Activated CD8-positive, alpha-beta T cell treated with anti-CD3 and anti-CD28 coated beads, Interleukin-2, amount 10 ng/mL, durations not matched to agents 7 days and 5 days (primary cell): ENCODE measurements around the gene KRT15. TPM values are rescaled to one million over a fixed set of nuclear protein-coding genes. Genes with fewer than 3 reads are reported as not detected.

Source experiments
- ATAC-seq: fragments of 150-1000 bp; cut with Tn5 transposase; one replicate; pipeline ENCODE4 v1.10.0; 2021; ENCODE audit warnings: moderate library complexity
- CTCF ChIA-PET: fragments of 350-600 bp; sonication (Branson Sonifier 250); formaldehyde crosslinking; loops from one replicate; lab custom pipeline; 2021; ENCODE audit warnings: antibody characterized with exemption; lab: Charles Lee
- POLR2A ChIA-PET: fragments of 350-600 bp; sonication (Branson Sonifier 250); formaldehyde crosslinking; loops from one replicate; lab custom pipeline; 2021; ENCODE audit warnings: antibody characterized with exemption; lab: Charles Lee
- DNase-seq: peaks from one replicate; pipeline ENCODE4 v3.0.0-alpha.2; 2020
- H3K27ac Mint-ChIP-seq: one replicate; pipeline ENCODE4 v1.8.0; 2021; ENCODE audit warnings: mild to moderate bottlenecking, mixed read lengths
- H3K27me3 Mint-ChIP-seq: one replicate; pipeline ENCODE4 v1.8.0; 2021; ENCODE audit warnings: low read depth, mixed read lengths
- H3K36me3 Mint-ChIP-seq: one replicate; pipeline ENCODE4 v1.8.0; 2021; ENCODE audit warnings: low read depth, mixed read lengths
- H3K4me1 Mint-ChIP-seq: one replicate; pipeline ENCODE4 v1.8.0; 2021; ENCODE audit warnings: low read depth, mixed read lengths
- H3K4me3 Mint-ChIP-seq: one replicate; pipeline ENCODE4 v1.8.0; 2021; ENCODE audit warnings: mild to moderate bottlenecking, mixed read lengths
- H3K9me3 Mint-ChIP-seq: one replicate; pipeline ENCODE4 v1.8.0; 2022; ENCODE audit warnings: mixed read lengths; ENCODE audit not compliant: insufficient read depth
- total RNA-seq, 2 experiments: library from RNA; stranded (reverse); gene quantifications; one replicate each; pipeline ENCODE4 v1.2.3, GENCODE V29; 2021

Gene KRT15
- total RNA-seq, 2 experiments from 2014 or later, result not detected

- POLR2A ChIA-PET, result interaction anchor here (0.6 kb wide), 1 partner anchor 445 kb away, joined by 3 read pairs; no protein-coding TSS in a partner anchor
- Mint-ChIP-seq H3K9me3 (no peaks in the 10 kb centered on the region), H3K27me3 (peaks cover 3% of the 10 kb centered on the region), H3K4me1 (no peaks in the 10 kb centered on the region), H3K4me3 (no peak overlapping the region), H3K36me3 (no peaks in the 10 kb centered on the region), H3K27ac (no peak overlapping the region)
- no peak for ATAC-seq
- no peak for DNase-seq
- CTCF ChIA-PET, result interaction anchor here (0.8 to 1.4 kb wide), 2 partner anchors 65 to 582 kb away, joined by 3 to 4 read pairs; no protein-coding TSS in a partner anchor
Observed at GRCh38 chr17:41483991-41484826, 34.5 kb downstream of the KRT15 start.

- no peak overlapping the region for H3K27ac Mint-ChIP-seq
- ChIA-PET CTCF (interaction anchor here (0.8 to 1.4 kb wide), 2 partner anchors 66 to 582 kb away, joined by 3 to 4 read pairs; no protein-coding TSS in a partner anchor), POLR2A (no interaction called here)
Observed at GRCh38 chr17:41483531-41483930, 35.2 kb downstream of the KRT15 start.

GRCh38 chr17:41481036-41481435 lies 37.7 kb downstream of the KRT15 start, which contains the start of gene KRT35:
TSS of gene KRT35 (minus strand) at chr17:41481151. CDS start at chr17:41481097, 54 bp downstream.
- H3K27ac Mint-ChIP-seq, result no peak within 1 kb of the TSS
- CTCF ChIA-PET, result interaction anchor here (1.4 kb wide), 1 partner anchor 182 kb away, joined by 3 read pairs; no protein-coding TSS in a partner anchor
- DNase-seq, result no peak
- no peaks in the 10 kb centered on the region for H3K9me3 Mint-ChIP-seq
- H3K27me3 Mint-ChIP-seq, result peaks cover 3% of the 10 kb centered on the region
- H3K4me1 Mint-ChIP-seq, result no peaks in the 10 kb centered on the region
- POLR2A ChIA-PET, result no interaction called here
- ATAC-seq, result no peak
- H3K4me3 Mint-ChIP-seq, result no peak within 1 kb of the TSS
- H3K36me3 Mint-ChIP-seq, result no peaks in the 10 kb centered on the region

More at GRCh38 chr17:41483531-41483930, 35.2 kb downstream of the KRT15 start:
- Mint-ChIP-seq H3K4me1 (no peaks in the 10 kb centered on the region), H3K27me3 (peaks cover 3% of the 10 kb centered on the region), H3K4me3 (no peak overlapping the region), H3K36me3 (no peaks in the 10 kb centered on the region), H3K9me3 (no peaks in the 10 kb centered on the region)
- ATAC-seq (no peak), DNase-seq (no peak)

- Mint-ChIP-seq H3K4me3 (no peak overlapping the region), H3K9me3 (no peaks in the 10 kb centered on the region), H3K36me3 (no peaks in the 10 kb centered on the region), H3K27me3 (peaks cover 3% of the 10 kb centered on the region), H3K4me1 (no peaks in the 10 kb centered on the region), H3K27ac (no peak overlapping the region)
- DNase-seq (no peak), ATAC-seq (no peak)
- ChIA-PET CTCF (no interaction called here), POLR2A (no interaction called here)
Observed at GRCh38 chr17:41480581-41480980, 38.1 kb downstream of the KRT15 start.

GRCh38 chr17:41480136-41480535 lies 38.6 kb downstream of the KRT15 start:
- Mint-ChIP-seq H3K4me1 (no peaks in the 10 kb centered on the region), H3K27ac (no peak overlapping the region), H3K27me3 (peaks cover 3% of the 10 kb centered on the region), H3K4me3 (no peak overlapping the region), H3K9me3 (no peaks in the 10 kb centered on the region), H3K36me3 (no peaks in the 10 kb centered on the region)
- POLR2A ChIA-PET, result no interaction called here
- ATAC-seq (no peak), DNase-seq (no peak)
- CTCF ChIA-PET, result no interaction called here

GRCh38 chr17:41478237-41478636 lies 40.5 kb downstream of the KRT15 start:
- ChIA-PET CTCF (interaction anchor here (0.7 kb wide), 1 partner anchor 18 kb away, joined by 3 read pairs; no protein-coding TSS in a partner anchor), POLR2A (no interaction called here)
- no peaks in the 10 kb centered on the region for H3K36me3 Mint-ChIP-seq

GRCh38 chr17:41476866-41477815 lies 41.5 kb downstream of the KRT15 start:
- Mint-ChIP-seq H3K36me3 (no peaks in the 10 kb centered on the region), H3K27me3 (peaks cover 2% of the 10 kb centered on the region), H3K9me3 (no peaks in the 10 kb centered on the region), H3K4me1 (no peaks in the 10 kb centered on the region), H3K27ac (no peak overlapping the region), H3K4me3 (no peak overlapping the region)
- POLR2A ChIA-PET, result no interaction called here
- ATAC-seq, result no peak
- CTCF ChIA-PET, result interaction anchor here (0.7 kb wide), 1 partner anchor 19 kb away, joined by 3 read pairs; no protein-coding TSS in a partner anchor
- DNase-seq, result no peak

More at GRCh38 chr17:41478237-41478636, 40.5 kb downstream of the KRT15 start:
- Mint-ChIP-seq H3K27me3 (no peaks in the 10 kb centered on the region), H3K9me3 (no peaks in the 10 kb centered on the region), H3K4me3 (no peak overlapping the region), H3K4me1 (no peaks in the 10 kb centered on the region), H3K27ac (no peak overlapping the region)
- no peak for DNase-seq
- no peak for ATAC-seq

GRCh38 chr17:41475421-41475820 lies 43.3 kb downstream of the KRT15 start:
- H3K36me3 Mint-ChIP-seq, result no peaks in the 10 kb centered on the region
- H3K4me3 Mint-ChIP-seq, result no peak overlapping the region
- ChIA-PET CTCF (interaction anchor here (1.6 kb wide), 1 partner anchor 74 kb away, joined by 6 read pairs; no protein-coding TSS in a partner anchor), POLR2A (no interaction called here)
- no peaks in the 10 kb centered on the region for H3K4me1 Mint-ChIP-seq
- peaks cover 7% of the 10 kb centered on the region for H3K27me3 Mint-ChIP-seq
- no peaks in the 10 kb centered on the region for H3K9me3 Mint-ChIP-seq
- H3K27ac Mint-ChIP-seq, result no peak overlapping the region
- no peak for ATAC-seq
- DNase-seq, result no peak

GRCh38 chr17:41474863-41475262 lies 43.8 kb downstream of the KRT15 start:
- no peak overlapping the region for H3K27ac Mint-ChIP-seq
- H3K27me3 Mint-ChIP-seq, result peaks cover 7% of the 10 kb centered on the region
- H3K4me1 Mint-ChIP-seq, result no peaks in the 10 kb centered on the region
- no peaks in the 10 kb centered on the region for H3K9me3 Mint-ChIP-seq
- no peak for DNase-seq
- H3K4me3 Mint-ChIP-seq, result no peak overlapping the region
- ChIA-PET POLR2A (no interaction called here), CTCF (interaction anchor here (1.6 kb wide), 1 partner anchor 74 kb away, joined by 6 read pairs; no protein-coding TSS in a partner anchor)
- ATAC-seq, result no peak
- H3K36me3 Mint-ChIP-seq, result no peaks in the 10 kb centered on the region

GRCh38 chr17:41468346-41468745 lies 50.3 kb downstream of the KRT15 start:
- no peak for ATAC-seq
- no peak overlapping the region for H3K27ac Mint-ChIP-seq
- DNase-seq, result no peak
- no peaks in the 10 kb centered on the region for H3K36me3 Mint-ChIP-seq
- H3K4me3 Mint-ChIP-seq, result no peak overlapping the region
- CTCF ChIA-PET, result no interaction called here
- no peaks in the 10 kb centered on the region for H3K4me1 Mint-ChIP-seq
- POLR2A ChIA-PET, result no interaction called here
- no peaks in the 10 kb centered on the region for H3K9me3 Mint-ChIP-seq
- peaks cover 12% of the 10 kb centered on the region for H3K27me3 Mint-ChIP-seq

- no peak overlapping the region for H3K27ac Mint-ChIP-seq
- H3K4me3 Mint-ChIP-seq, result no peak overlapping the region
- POLR2A ChIA-PET, result no interaction called here
- ATAC-seq (no peak), DNase-seq (no peak)
- H3K4me1 Mint-ChIP-seq, result no peaks in the 10 kb centered on the region
- CTCF ChIA-PET, result no interaction called here
- H3K9me3 Mint-ChIP-seq, result no peaks in the 10 kb centered on the region
- no peaks in the 10 kb centered on the region for H3K36me3 Mint-ChIP-seq
- peaks cover 11% of the 10 kb centered on the region for H3K27me3 Mint-ChIP-seq
Observed at GRCh38 chr17:41467561-41467960, 51.1 kb downstream of the KRT15 start.
